ENCODE data around the gene KCTD6. TPM values are rescaled to one million over a fixed set of nuclear protein-coding genes. Genes with fewer than 3 reads are reported as not detected.

The KCTD6 gene
- total RNA-seq = 5.1 and 8.0 TPM in 2 replicates

DNA sequence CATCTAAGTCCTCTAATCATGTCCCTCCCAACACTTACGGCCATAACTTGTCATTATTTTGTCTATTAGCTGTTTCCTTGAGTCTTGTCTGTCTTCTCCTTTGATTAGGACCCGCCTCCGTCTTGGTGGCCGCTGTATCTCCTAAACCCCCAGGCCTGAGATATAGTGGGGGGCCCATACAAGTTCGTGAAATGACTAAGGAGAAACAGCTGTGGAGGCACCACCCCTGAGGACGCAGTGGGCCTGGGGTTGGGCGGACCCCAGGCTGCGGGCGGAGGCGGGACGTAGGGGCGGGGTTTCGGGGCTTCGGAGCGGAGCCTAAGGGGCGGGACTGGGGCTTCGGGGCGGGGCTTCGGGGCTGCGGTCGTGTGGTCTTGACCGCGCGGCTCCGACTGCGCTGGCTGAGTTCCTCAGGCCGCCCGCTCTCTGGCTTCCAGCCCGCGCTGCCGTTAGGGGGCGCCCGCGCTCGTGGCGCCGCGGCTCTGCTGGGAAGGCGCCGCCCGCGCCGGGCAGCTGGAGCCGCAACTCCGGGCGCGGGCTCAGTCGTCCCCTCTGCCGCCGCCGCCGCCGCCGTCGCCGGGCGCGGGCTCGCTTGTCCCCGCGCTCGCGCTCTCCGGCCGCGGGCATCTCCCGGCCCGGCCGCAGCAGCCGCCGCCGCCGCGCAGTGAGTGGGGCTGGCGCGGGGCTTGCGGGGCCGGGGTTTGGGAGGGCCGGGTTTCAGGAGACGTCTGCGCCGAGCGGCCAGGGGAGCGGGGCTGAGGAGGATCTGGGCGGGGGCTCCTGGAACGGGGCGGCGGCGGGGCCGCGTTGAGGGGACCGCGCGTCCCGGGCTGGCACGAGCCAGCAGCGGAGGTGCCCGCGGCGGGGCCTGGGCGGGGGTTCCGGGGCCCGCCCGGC, at the start of gene KCTD6:
TSS of gene KCTD6 (plus strand) at position 591 of the 897 bp plus-strand sequence. CDS start 6,660 bp downstream, outside the sequence.

DNA sequence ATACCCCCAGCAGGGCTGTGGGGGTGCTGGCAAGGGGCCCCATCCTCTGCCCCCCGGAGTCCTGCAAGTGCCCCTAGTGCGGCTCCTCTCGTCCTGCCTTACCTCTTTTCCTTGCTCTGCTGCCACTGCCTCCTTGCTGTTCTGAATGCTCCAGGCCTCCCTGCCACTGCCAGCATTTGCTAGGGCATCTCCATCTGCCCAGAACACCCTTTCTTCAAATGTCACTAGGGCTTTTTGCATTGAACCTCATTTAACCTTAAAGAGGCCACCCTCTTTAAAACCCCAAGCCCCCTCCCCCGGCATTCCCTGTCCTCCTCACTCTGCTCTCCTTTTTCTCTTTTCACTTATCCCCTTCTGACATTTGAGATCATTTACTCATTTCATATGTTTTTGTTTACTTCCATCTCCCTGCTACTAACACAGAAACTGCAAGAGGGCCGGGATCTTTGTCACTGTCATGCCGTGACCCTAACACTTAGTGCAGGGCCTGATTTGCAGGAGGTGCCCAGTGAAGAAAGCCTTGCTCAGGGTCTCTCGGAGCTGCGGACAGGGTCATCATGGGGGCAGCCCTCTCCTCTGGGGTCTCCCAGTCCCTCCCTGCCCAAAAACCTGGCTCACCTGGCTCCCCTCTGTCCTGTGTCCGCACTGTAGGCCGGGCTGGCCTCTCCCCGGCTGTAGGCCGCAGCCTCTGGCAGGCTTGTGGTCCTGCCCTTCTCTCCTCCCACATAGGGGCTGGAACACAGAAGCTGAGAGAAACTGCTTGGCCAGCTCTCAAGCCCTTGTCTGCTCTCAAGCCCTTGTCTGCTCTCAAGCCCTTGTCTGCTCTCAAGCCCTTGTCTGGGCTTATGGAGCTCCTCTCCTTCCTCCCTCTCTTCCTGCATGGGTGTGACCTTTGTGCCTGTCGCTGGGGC, 44.9 kb downstream of the KCTD6 start, which contains the start of gene ACOX2:
TSS of gene ACOX2 (minus strand) at position 690 of the 911 bp plus-strand sequence. CDS start 2,084 bp downstream, outside the sequence.

Other genes with a start within 250 kb of the KCTD6 start
- 9.1 and 9.5 TPM in 2 replicates for gene RPP14, start 185.9 kb upstream of the KCTD6 start, total RNA-seq
- 5.0 and 6.4 TPM in 2 replicates for gene HTD2, start 185.6 kb upstream of the KCTD6 start, total RNA-seq
- gene PXK, start 159.2 kb upstream of the KCTD6 start, total RNA-seq = 41.0 and 47.9 TPM in 2 replicates
- gene PDHB, start 58.3 kb upstream of the KCTD6 start, total RNA-seq = 49.2 and 82.1 TPM in 2 replicates
- gene ACOX2, start 45.1 kb downstream of the KCTD6 start, total RNA-seq = 28.2 and 30.4 TPM in 2 replicates
- 0.09 and 0.16 TPM in 2 replicates for gene FAM107A, start 85.3 kb downstream of the KCTD6 start, total RNA-seq
- gene FAM3D, start 174.7 kb downstream of the KCTD6 start, total RNA-seq = not detected in 2 replicates